Measurements from ENCODE around the gene UBE3C.
A peak's percentile ranks its signal among the peaks of the same experiment; 100 is the strongest.
"Not testable (repeated sequence)": the region's sequence is repeated elsewhere in the genome, so short reads cannot be mapped to it uniquely, and the experiment has no call there.

UBE3C gene

GRCh38 chr7:157130849-157131248, 7.9 kb upstream of the UBE3C start:
- not testable (repeated sequence) for DNase-seq (ENCODE audit: low read depth)

- no peak for DNase-seq (ENCODE audit: low read depth)
These were observed 5.9 kb upstream of the UBE3C start for GRCh38 chr7:157132796-157133195.

GRCh38 chr7:157133304-157133703, 5.4 kb upstream of the UBE3C start:
- no peak for DNase-seq (ENCODE audit: low read depth)

GRCh38 chr7:157136372-157136771, 2.4 kb upstream of the UBE3C start:
- peak; percentile 56 for DNase-seq (ENCODE audit: low read depth)

- DNase-seq (ENCODE audit: low read depth), result no peak
These were observed 664 bp upstream of the UBE3C start for GRCh38 chr7:157138101-157138423.

GRCh38 chr7:157139111-157139809, 534 bp downstream of the UBE3C start:
- no peak for DNase-seq (ENCODE audit: low read depth)

- no peak for DNase-seq (ENCODE audit: low read depth)
These were observed 1.2 kb downstream of the UBE3C start for GRCh38 chr7:157139810-157140510.

- no peak for DNase-seq (ENCODE audit: low read depth)
These were observed 1.8 kb downstream of the UBE3C start for GRCh38 chr7:157140511-157140905.

GRCh38 chr7:157141525-157142060, 2.9 kb downstream of the UBE3C start:
- no peak for DNase-seq (ENCODE audit: low read depth)

GRCh38 chr7:157143788-157144187, 5.1 kb downstream of the UBE3C start:
- DNase-seq (ENCODE audit: low read depth), result no peak

GRCh38 chr7:157149317-157149716, 10.6 kb downstream of the UBE3C start:
- DNase-seq (ENCODE audit: low read depth), result no peak

GRCh38 chr7:157150882-157151281, 12.2 kb downstream of the UBE3C start:
- DNase-seq (ENCODE audit: low read depth), result no peak

GRCh38 chr7:157151626-157152339, 13.1 kb downstream of the UBE3C start:
- DNase-seq (ENCODE audit: low read depth), result no peak

- DNase-seq (ENCODE audit: low read depth), result no peak
These were observed 13.7 kb downstream of the UBE3C start for GRCh38 chr7:157152391-157152937.

- no peak for DNase-seq (ENCODE audit: low read depth)
These were observed 14.5 kb downstream of the UBE3C start for GRCh38 chr7:157153260-157153659.

- no peak for DNase-seq (ENCODE audit: low read depth)
These were observed 17.2 kb downstream of the UBE3C start for GRCh38 chr7:157155959-157156358.

- DNase-seq (ENCODE audit: low read depth), result no peak
These were observed 19.7 kb downstream of the UBE3C start for GRCh38 chr7:157158400-157158799.

- DNase-seq (ENCODE audit: low read depth), result not testable (repeated sequence)
These were observed 20.8 kb downstream of the UBE3C start for GRCh38 chr7:157159537-157159936.

- DNase-seq (ENCODE audit: low read depth), result no peak
These were observed 21.7 kb downstream of the UBE3C start for GRCh38 chr7:157160433-157160832.

- no peak for DNase-seq (ENCODE audit: low read depth)
These were observed 27.3 kb downstream of the UBE3C start for GRCh38 chr7:157165987-157166386.

- no peak for DNase-seq (ENCODE audit: low read depth)
These were observed 29.8 kb downstream of the UBE3C start for GRCh38 chr7:157168571-157168970.

- DNase-seq (ENCODE audit: low read depth), result peak; percentile 10
These were observed 38.0 kb downstream of the UBE3C start for GRCh38 chr7:157176771-157177170.
